Measurements from ENCODE around the gene KATNAL1. TPM values are rescaled to one million over a fixed set of nuclear protein-coding genes. Genes with fewer than 3 reads are reported as not detected.
"Not testable (repeated sequence)": the region's sequence is repeated elsewhere in the genome, so short reads cannot be mapped to it uniquely, and the experiment has no call there.

The KATNAL1 gene
- total and polyA plus RNA-seq, 2 experiments from 2014 or later = 2.1 to 9.8 TPM

DNA sequence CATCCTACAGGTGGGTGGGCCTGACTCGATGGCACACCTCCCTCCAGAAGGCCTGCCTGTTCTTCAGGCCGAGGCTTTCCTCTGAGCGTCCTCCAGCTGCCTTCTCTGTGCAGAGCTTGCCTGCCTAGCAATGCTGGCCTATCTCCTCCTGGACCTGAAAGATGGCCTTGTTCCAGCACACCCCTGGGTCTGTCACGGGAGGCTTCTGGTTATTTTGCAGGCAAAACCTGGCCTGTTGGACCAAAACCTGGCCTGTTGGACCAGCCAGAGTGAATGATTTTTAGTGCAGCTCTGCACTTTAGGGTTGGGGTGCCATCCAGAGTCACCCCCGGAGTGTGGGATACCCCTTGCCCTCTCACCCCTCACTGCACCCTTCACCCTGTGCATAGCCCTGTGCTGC lies 128.4 kb downstream of the KATNAL1 start:
- Histone ChIP-seq H3K79me2 (no peaks in the 10 kb centered on the region), H3K36me3 (replicated peaks; ENCODE audit: insufficient read depth, low read depth) (no peaks in the 10 kb centered on the region), H3K27ac (no peak overlapping the region), H3K4me2 (no peak overlapping the region), H4K20me1 (ENCODE audit: insufficient read depth, poor library complexity, severe bottlenecking) (no peaks in the 10 kb centered on the region), H2AFZ (no peak overlapping the region), H3K9me2 (replicated peaks; ENCODE audit: insufficient read depth) (no peaks in the 10 kb centered on the region), H3K4me1 (ENCODE audit: insufficient read depth) (no peaks in the 10 kb centered on the region), H3K27me3 (no peaks in the 10 kb centered on the region), H3K4me3 (no peak overlapping the region), H3K9me3 (ENCODE audit: low read depth) (no peaks in the 10 kb centered on the region)
- 88% methylated on average over 5 of the region's 5 CpGs for WGBS (ENCODE audit: low lambda C conversion rate, missing lambda C conversion rate)
- no peak for DNase-seq (ENCODE audit: low spot score)
- no peak for TF ChIP-seq EZH2phosphoT487 (IDR thresholded peaks at IDR 0.05; ENCODE audit: low read depth, severe bottlenecking, unreplicated experiment)
- TF ChIP-seq, protein P1, sequence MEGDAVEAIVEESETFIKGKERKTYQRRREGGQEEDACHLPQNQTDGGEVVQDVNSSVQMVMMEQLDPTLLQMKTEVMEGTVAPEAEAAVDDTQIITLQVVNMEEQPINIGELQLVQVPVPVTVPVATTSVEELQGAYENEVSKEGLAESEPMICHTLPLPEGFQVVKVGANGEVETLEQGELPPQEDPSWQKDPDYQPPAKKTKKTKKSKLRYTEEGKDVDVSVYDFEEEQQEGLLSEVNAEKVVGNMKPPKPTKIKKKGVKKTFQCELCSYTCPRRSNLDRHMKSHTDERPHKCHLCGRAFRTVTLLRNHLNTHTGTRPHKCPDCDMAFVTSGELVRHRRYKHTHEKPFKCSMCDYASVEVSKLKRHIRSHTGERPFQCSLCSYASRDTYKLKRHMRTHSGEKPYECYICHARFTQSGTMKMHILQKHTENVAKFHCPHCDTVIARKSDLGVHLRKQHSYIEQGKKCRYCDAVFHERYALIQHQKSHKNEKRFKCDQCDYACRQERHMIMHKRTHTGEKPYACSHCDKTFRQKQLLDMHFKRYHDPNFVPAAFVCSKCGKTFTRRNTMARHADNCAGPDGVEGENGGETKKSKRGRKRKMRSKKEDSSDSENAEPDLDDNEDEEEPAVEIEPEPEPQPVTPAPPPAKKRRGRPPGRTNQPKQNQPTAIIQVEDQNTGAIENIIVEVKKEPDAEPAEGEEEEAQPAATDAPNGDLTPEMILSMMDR (IDR thresholded peaks at IDR 0.05; ENCODE audit: poor library complexity) = no peak
- TF ChIP-seq EZH2 (IDR thresholded peaks at IDR 0.05; ENCODE audit: borderline replicate concordance) = no peak

DNA sequence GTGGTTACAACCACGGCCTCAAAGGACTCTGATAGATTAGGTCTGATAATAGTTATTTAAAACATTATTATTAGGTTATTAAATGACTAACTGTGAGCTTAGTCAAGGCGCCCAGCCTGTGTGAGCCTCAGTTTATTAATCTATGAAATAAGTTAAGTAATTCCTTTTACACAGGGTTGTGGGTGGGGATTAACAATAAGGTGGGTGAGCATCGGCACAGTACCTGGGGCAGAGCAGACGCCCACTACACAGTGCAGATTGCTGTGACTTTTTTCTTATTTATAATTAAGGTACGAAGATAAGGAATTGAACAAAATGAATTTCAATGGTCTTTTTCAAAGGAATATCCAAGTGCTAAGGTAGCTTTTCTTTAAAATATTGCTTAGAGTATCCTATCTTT lies 132.2 kb downstream of the KATNAL1 start:
- no peak for TF ChIP-seq EZH2phosphoT487 (IDR thresholded peaks at IDR 0.05; ENCODE audit: low read depth, severe bottlenecking, unreplicated experiment)
- TF ChIP-seq, protein P1 (IDR thresholded peaks at IDR 0.05; ENCODE audit: poor library complexity) = no peak
- WGBS (ENCODE audit: low lambda C conversion rate, missing lambda C conversion rate) = 96% methylated on average over 5 of the region's 5 CpGs
- H3K4me1 ChIP-seq (ENCODE audit: insufficient read depth) = no peaks in the 10 kb centered on the region

DNA sequence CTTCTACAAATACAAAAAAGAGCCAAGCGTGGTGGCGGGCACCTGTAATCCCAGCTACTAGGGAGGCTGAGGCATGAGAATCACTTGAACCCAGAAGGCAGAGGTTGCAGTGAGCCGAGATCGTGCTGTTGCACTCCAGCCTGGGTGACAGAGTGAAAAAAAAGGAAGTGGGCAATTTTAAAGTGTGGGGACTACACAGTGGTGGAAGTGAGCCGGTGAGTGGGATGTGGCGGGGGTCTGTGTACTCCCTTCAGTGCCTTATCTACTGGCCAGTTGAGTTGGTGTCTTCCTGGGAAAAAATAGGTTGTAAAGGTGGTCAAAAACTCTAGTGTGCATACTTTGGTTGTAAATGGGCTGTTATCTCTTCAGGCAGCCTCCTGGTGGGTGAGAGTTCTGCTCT lies 133.1 kb downstream of the KATNAL1 start:
- WGBS (ENCODE audit: low lambda C conversion rate, missing lambda C conversion rate) = 71% methylated on average over 6 of the region's 6 CpGs
- H3K4me3 ChIP-seq; H3K9me2 ChIP-seq (replicated peaks; ENCODE audit: insufficient read depth); H2AFZ ChIP-seq; H3K36me3 ChIP-seq (replicated peaks; ENCODE audit: insufficient read depth, low read depth); H3K27me3 ChIP-seq; H3K79me2 ChIP-seq; H3K4me1 ChIP-seq (ENCODE audit: insufficient read depth); H3K27ac ChIP-seq; H3K9me3 ChIP-seq (ENCODE audit: low read depth); DNase-seq (ENCODE audit: low spot score); H4K20me1 ChIP-seq (ENCODE audit: insufficient read depth, poor library complexity, severe bottlenecking); H3K4me2 ChIP-seq: not testable (repeated sequence)

More for the DNA sequence above, 132.2 kb downstream of the KATNAL1 start:
- H3K4me3 ChIP-seq = no peak overlapping the region
- no peaks in the 10 kb centered on the region for H3K9me3 ChIP-seq (ENCODE audit: low read depth)
- no peaks in the 10 kb centered on the region for H3K9me2 ChIP-seq (replicated peaks; ENCODE audit: insufficient read depth)
- no peaks in the 10 kb centered on the region for H3K79me2 ChIP-seq
- H3K27me3 ChIP-seq = no peaks in the 10 kb centered on the region
- H2AFZ ChIP-seq = no peak overlapping the region
- no peaks in the 10 kb centered on the region for H4K20me1 ChIP-seq (ENCODE audit: insufficient read depth, poor library complexity, severe bottlenecking)
- no peaks in the 10 kb centered on the region for H3K36me3 ChIP-seq (replicated peaks; ENCODE audit: insufficient read depth, low read depth)
- DNase-seq (ENCODE audit: low spot score) = no peak
- H3K4me2 ChIP-seq = no peak overlapping the region
- H3K27ac ChIP-seq = no peak overlapping the region

DNA sequence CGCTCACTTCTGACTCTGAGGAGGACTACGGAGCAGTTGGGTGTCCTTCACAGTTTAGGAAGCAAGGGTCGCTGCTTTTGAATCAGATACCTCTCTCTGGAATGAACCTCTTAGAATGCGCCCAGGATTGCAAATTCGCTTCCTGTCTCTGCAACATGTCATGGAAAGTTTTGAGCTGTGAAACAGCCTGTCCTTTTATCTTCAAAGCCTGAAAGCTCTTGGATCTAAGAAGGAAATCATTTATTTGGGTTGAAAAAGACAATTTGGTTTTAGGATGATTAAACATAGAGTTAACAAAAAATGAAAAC lies 134.1 kb downstream of the KATNAL1 start:
- Histone ChIP-seq H3K9me3 (ENCODE audit: low read depth) (no peaks in the 10 kb centered on the region), H3K4me1 (ENCODE audit: insufficient read depth) (no peaks in the 10 kb centered on the region), H3K4me3 (no peak overlapping the region), H4K20me1 (ENCODE audit: insufficient read depth, poor library complexity, severe bottlenecking) (no peaks in the 10 kb centered on the region), H3K27ac (no peak overlapping the region), H3K27me3 (no peaks in the 10 kb centered on the region), H3K79me2 (no peaks in the 10 kb centered on the region), H3K9me2 (replicated peaks; ENCODE audit: insufficient read depth) (no peaks in the 10 kb centered on the region), H3K4me2 (peak overlapping the region; percentile 35), H2AFZ (no peak overlapping the region), H3K36me3 (replicated peaks; ENCODE audit: insufficient read depth, low read depth) (no peaks in the 10 kb centered on the region)
- DNase-seq (ENCODE audit: low spot score) = no peak
- TF ChIP-seq EZH2phosphoT487 (IDR thresholded peaks at IDR 0.05; ENCODE audit: low read depth, severe bottlenecking, unreplicated experiment) (no peak), EZH2 (IDR thresholded peaks at IDR 0.05; ENCODE audit: borderline replicate concordance) (no peak)
- TF ChIP-seq, protein P1 (IDR thresholded peaks at IDR 0.05; ENCODE audit: poor library complexity) = no peak
- 50% methylated on average over 5 of the region's 5 CpGs for WGBS (ENCODE audit: low lambda C conversion rate, missing lambda C conversion rate)
